HG02840 (cell line): ENCODE data around the gene RPS19.
"Not testable (repeated sequence)": the region's sequence is repeated elsewhere in the genome, so short reads cannot be mapped to it uniquely, and the experiment has no call there.

Experiments used
- ATAC-seq: cut with Tn5 transposase; IDR thresholded peaks from one replicate; pipeline ENCODE4 v1.9.1; 2021; ENCODE audit warnings: mild to moderate bottlenecking, moderate library complexity, moderate number of reproducible peaks; ENCODE audit not compliant: unreplicated experiment, low FRiP score

Gene RPS19

DNA sequence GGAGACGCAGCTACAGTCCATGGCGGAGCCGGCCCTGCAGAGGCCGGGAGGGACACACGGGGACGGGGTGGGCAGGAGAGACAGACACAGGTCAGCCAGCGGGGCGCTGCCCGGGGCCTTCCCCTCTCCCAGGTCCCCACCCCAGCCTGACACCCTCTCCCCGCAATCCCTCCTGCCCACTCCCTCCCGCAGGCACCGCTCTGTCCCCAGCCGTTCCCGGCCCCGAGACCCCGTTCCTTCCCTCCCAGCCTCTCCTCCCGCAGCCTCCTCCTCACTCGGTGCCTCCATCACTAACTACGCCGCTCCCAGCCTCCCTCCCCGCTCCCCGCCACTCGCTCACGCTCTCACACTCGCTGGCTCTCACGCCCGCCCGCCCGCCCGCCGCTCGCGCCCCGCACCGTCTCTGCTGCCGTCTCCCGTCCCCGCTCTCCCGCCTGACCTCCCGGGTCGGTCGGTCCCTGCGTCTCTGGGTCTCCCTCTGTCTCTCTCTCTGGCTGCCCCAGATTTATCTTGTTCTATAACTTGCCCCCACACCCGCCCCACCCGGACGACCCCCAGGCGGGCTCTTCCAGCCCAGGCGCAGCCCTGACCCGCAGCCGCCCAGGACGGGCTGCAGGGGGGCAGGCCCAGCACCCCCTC is 53.0 kb downstream of the RPS19 start:
- no peak for ATAC-seq

DNA sequence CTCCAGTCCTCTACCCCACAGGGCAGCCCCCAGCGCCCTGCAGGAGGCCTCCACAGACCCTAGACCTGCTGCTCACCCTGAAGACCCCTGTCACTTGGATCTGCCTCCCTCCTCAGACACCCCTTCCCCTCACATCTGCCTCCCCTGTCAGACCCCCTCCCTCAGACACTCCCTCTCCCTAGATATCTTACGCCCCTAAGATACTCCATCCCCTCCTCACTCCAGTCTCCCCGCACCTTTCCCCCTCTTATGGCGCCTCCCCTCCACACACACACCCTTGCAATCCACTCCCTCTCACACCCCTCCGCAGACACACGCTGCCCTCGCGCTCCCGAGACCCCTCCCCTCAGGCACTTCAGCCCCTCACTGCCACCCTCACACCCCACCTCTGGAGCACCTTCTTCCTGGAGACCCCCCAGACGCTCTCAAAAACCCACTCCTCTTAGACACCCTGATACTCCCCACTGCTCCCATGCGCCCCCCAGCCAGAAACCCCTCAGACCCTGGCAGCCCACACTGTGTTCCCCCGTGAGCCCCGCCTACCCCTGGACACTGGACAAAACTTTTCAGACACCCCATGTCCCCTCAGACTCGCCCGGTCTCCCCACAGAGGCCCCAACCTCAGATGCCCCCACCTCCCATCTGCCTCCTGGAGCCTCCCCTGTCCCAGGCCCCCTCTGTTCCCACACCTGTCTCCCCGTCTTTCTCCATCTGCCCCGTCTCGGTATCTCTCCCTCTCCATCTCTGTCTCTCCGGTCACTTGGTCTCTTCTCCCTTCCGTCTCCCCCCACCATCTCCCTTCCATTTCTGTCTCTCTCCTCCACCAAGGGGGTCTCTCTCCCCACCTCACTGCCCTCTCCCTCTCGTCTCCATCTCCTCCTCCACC is 53.7 kb downstream of the RPS19 start:
- ATAC-seq = no peak

DNA sequence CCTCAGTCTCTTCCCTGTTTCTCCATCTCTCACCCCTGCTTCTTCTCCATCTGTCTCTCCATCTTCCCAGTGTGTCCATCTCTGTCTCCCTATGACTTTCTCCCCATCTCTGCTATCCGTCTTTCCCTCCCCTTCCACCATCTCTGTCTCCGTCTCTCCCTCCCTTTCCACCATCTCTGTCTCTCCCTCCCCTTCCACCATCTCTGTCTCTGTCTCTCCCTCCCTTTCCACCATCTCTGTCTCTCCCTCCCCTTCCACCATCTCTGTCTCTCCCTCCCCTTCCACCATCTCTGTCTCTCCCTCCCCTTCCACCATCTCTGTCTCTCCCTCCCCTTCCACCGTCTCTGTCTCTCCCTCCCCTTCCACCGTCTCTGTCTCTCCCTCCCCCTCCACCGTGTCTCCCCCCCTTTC is 54.4 kb downstream of the RPS19 start:
- ATAC-seq = not testable (repeated sequence)

DNA sequence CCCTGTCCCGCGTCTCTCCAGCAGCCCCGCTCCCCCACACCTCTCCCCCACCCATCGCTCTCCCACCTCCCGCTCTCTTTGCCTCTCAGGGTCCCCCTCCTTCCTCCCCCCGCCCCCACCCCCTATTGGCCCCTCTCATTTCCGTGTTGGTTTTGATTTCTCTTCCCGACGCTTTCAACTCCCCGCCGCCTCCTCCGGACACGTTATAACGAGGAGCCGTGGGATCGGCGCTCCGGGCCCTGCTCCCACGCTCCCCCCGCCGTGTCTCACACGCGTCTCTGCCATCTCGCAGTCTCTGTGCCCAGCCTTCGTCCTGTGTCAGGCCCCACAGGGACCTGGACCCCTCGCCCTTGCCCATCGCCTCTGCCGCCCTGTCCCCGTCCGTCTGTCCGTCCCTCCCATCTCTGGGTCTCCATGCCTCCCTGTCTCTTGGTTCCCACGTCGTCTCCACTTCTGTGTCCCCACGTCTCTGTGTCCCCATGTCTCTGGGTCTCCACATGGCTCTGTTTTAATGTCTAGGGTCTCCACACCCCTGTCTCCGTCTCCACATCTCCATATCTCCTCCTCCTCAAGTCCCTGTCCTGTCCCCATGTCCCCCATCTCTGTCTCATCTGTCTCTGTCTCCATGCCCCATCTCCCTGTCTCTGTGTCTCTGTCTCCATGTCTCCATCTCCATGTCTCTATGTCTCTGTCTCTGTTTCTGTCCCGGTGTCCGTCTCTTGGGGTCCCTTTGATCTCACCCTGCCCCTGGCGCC is 55.1 kb downstream of the RPS19 start:
- ATAC-seq = no peak

DNA sequence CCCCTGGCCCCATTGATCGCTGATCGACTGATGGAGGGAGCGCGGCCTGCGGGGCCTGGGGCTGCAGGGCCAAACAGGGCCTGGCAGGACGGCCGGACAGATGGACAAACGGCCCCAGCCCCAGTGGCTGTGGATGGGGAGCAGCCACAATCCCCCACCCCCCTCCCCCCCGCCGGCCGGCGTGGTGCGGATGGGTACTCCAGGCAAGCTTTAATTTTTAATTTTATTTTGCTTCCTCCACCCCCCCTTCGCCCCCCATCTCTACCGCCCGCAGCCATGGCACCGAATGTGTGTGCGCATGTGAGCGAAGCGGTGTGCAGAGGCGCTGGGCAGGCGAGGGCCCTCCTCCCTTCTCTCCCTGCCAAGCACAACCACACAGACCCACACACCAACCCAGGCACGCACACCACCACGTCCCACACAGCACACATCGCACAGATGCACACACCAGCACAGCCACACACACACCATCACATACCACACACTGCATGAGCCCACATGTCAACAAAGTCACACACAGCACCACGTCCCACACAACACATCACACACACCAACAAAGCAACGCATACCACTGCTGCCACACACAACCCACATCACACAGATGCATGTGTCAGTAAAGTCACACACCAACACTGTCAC is 55.8 kb downstream of the RPS19 start:
- ATAC-seq = no peak

DNA sequence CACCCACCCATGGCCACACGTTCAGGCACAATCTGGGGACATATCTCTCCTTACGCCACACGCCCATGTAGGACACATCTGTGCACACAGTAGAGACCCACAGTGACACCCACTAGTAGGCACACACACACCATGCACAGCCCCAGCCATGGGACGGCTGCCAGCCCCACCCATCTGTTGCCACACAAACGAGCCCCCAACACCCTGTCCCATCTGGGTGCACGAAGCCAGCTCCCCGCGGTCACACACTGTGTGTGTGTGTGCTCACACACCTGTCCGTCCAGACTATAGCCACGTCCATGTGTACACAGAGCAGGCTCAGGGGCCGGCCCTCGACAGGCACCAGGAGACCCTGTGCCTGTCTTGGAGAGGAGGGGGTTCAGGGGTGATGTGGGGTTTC is 57.6 kb downstream of the RPS19 start:
- ATAC-seq = no peak

DNA sequence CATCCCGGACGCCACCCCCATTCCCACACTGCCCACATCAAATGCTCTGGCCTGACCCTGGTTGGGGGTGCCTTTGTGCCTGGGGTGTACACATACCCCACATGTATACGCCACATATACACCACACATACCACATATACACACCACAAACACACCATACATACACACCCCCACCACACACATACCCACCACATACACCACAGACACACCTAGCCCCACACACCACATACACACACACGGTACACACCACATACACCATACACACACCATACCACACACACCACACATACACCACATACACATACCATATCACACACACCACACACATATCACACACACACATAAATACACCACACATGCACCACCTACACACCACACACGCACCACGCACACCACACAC is 58.0 kb downstream of the RPS19 start:
- no peak for ATAC-seq

DNA sequence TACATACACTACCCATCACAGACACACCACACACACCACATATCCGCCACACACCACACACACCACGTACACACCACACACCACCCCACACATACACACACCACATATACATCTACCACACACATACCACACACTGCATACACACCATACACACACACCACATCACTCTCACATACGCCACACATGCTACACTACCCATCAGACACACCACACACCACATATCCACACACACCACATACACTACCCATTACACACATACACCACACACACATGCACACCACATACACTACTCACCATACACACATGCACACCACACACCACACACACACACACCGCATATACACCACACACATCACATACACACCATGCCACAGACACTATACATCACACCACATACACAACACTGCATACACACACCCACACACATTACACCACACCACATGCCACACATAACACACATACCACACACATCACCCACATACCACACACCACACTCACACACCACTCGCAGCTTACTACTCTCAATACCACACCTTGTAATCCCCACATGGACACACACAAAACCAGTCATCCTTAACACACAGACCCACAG is 58.7 kb downstream of the RPS19 start:
- no peak for ATAC-seq

DNA sequence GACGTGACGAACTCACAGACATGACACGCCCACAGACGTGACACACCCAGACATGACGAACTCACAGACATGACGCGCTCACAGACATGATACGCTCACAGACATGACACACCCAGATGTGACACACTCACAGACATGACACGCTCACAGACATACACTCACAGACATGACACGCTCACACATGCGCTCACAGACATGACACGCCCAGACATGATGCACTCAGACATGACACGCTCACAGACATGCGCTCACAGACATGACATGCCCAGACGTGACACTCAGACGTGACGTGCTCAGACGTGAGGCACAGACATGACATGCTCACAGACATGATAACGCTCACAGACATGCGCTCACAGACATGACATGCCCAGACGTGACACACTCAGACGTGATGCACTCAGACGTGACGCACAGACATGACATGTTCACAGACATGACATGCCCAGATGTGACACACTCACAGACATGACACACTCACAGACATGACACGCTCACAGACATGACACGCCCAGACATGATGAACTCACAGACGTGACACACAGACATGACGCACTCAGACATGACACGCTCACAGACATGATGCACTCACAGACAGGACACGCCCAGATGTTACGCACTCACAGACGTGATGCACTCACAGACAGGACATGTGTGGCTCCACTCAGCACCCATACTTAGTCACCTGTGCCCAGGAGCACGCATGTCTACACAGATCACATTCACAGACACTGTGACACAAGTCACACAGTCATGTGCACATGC is 60.1 kb downstream of the RPS19 start:
- ATAC-seq = no peak

DNA sequence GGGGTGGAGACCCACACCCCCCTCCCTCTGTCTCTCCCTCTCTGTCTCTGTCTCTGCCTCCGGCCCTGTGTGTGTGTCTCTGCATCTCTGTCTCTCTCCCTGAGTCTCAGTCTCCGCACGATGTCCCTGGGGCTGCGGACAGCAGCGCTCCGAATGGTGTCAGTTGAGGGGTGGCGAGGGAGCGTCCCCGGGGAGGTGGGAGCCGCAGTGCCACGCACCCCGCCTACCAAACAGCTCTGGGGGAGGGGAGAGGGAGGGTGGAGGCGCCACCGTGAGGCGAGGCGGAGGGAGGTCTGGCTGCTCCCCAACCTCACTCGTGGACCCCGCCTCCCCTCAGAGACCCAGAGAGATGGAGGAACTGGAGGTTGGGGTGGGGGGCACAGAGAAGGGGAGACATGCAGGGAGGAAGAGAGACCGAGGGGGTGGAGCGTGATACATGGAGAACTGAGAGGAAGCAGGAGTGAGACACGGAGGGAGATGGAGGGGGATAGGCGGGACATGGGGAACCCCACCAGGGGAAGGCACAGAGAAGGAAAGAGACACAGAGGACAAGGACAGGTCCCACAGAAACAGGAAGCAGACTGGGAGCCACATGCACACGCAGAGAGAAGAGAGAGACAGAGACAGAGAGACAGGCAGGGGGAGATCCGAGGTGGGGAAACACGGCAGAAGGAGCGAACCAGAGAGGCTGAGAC is 61.0 kb downstream of the RPS19 start:
- ATAC-seq = no peak

DNA sequence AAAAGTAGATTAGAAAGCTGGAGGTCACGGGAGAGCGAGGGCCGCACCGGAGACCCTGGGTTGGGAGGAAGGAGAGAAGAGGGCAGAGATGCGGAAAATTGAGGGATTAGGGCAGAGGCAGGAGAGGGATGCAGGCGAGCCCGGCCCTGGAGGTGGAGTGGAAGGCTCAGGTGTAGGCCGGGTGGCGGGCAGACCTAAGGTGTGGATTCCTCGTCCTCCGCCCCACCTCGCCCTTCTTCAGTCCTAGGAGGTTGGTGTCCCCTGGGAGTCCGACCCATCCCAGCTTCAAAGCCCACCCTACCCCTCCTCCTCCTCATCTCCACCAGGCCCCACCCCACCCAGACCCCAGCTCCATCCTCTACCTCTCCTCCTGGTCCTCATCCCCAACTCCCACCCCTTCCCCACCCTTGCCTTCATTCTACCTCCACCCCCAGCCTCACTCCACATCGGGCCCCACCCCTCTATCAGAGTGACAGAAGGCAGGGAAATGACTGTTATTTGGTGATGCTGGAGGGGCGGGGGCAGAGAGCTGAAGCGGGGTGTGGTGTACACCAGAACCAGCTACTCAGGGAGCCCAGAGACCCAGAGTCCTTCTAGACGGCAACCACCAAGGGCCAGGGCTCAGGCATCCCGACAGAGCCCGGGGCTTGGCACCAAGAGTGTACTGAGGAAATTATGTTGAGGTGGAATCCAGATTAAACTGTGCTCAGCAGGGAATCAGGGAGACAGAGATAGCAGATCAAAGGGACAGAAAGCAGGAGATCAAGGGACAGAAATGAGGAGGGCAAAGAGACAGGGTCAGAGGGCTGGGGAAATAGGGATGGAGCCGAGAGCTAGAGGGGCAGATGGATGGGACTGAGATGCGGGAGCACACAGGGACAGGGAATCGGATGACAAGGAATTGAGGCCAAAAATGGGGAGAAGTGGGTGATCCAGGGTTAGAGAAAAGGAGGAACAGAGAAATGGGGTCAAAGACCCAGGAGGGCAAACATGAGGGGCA is 61.8 kb downstream of the RPS19 start:
- no peak for ATAC-seq
